H1 (cell line): ENCODE data around the gene TMEM272.

Source experiments
- CBX8 ChIP-seq: fragments of 300-800, 300-1000 bp; sonication (generic); IDR thresholded peaks from 2 replicates; pipeline ENCODE4 v1.7.1; 2016; ENCODE audit warnings: low read depth, low read length, borderline replicate concordance
- CEBPB ChIP-seq: IDR thresholded peaks from 2 replicates; pipeline ENCODE4 v1.6.1; 2012; ENCODE audit warnings: low read depth, low read length
- EP300 ChIP-seq, 2 experiments: IDR thresholded peaks; 1 replicate in 1 of 2; 2 replicates in 1 of 2; pipeline ENCODE4 v1.6.1; 2011 to 2012; ENCODE audit warnings: low read depth in 2 of 2, low read length in 2 of 2, mild to moderate bottlenecking in 2 of 2, borderline replicate concordance in 1 of 2, inconsistent platforms in 1 of 2, moderate library complexity in 1 of 2
- GABPA ChIP-seq: IDR thresholded peaks from 2 replicates; pipeline ENCODE4 v1.6.1; 2011; ENCODE audit warnings: mild to moderate bottlenecking, low read length, moderate library complexity, borderline replicate concordance; ENCODE audit not compliant: insufficient read depth
- PHF8 ChIP-seq: fragments of 200-600 bp; sonication (generic); conservative IDR thresholded peaks from 2 replicates; pipeline ENCODE4 v1.7.1; 2012; ENCODE audit warnings: low read depth, mild to moderate bottlenecking, inconsistent platforms, low read length, moderate library complexity
- POLR2A ChIP-seq, 2 experiments: IDR thresholded peaks; 1 replicate in 1 of 2; 2 replicates in 1 of 2; pipeline ENCODE4 v1.6.1; 2011; ENCODE audit warnings: low read depth in 2 of 2, low read length in 2 of 2, mild to moderate bottlenecking in 2 of 2; ENCODE audit errors: control extremely low read depth in 1 of 2
- POLR2AphosphoS5 ChIP-seq: IDR thresholded peaks from 2 replicates; pipeline ENCODE4 v1.6.1; 2011; ENCODE audit warnings: low read depth, low read length
- RFX5 ChIP-seq: IDR thresholded peaks from 2 replicates; pipeline ENCODE4 v1.6.1; 2011; ENCODE audit warnings: low read depth, low read length, improper control_type of control experiment, borderline replicate concordance
- TEAD4 ChIP-seq: IDR thresholded peaks from 2 replicates; pipeline ENCODE4 v1.6.1; 2012; ENCODE audit warnings: low read depth, low read length, inconsistent platforms, mixed read lengths
- TF ChIP-seq, protein P1 (sequence below), 3 experiments: IDR thresholded peaks; 1 replicate in 2 of 3; 2 replicates in 1 of 3; pipeline versions ENCODE4 v1.5.1 to v1.6.1; 2011; ENCODE audit warnings: low read length in 3 of 3, mild to moderate bottlenecking in 3 of 3, inconsistent platforms in 2 of 3, low read depth in 1 of 3, moderate library complexity in 1 of 3; ENCODE audit not compliant: insufficient read depth in 1 of 3; ENCODE audit errors: control extremely low read depth in 1 of 3
- TF ChIP-seq, protein P2 (sequence below): fragments of 300-600 bp; sonication (generic); IDR thresholded peaks from 2 replicates; pipeline ENCODE4 v1.7.1; 2012; ENCODE audit warnings: low read length, moderate library complexity, mild to moderate bottlenecking, inconsistent platforms; ENCODE audit not compliant: insufficient replicate concordance

DNA sequence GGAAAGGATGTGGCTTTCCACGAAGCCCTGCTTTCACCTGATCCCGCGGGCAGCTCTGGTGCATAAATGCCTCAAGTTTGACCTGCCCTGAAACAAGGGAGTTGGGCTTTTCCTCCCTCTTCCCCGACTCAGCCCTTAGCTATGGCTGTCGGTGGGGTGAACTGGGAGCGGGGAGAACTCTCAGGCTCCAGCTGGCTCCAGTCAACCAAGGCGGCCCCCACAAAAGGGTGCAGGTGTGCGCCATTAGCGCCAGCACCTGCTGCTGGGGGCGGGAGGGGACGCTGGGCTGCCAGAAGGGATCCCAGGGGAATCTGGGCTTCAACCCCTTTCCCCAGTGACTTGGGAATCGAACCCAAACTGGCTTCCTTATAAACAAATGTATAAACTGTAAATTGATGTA is 33.9 kb downstream of the TMEM272 start:
- TF ChIP-seq RFX5 (no peak), POLR2AphosphoS5 (no peak), GABPA (no peak), TEAD4 (no peak), PHF8 (no peak), EP300 (IDR thresholded peaks at IDR 0.05; ENCODE audit: borderline replicate concordance in 1 of 2, low read depth in 2 of 2, low read length in 2 of 2) (no peak), POLR2A (IDR thresholded peaks at IDR 0.05; ENCODE audit: control extremely low read depth in 1 of 2, low read depth in 2 of 2, low read length in 2 of 2) (no peak), CEBPB (no peak), CBX8 (no peak)
- TF ChIP-seq, protein P1, sequence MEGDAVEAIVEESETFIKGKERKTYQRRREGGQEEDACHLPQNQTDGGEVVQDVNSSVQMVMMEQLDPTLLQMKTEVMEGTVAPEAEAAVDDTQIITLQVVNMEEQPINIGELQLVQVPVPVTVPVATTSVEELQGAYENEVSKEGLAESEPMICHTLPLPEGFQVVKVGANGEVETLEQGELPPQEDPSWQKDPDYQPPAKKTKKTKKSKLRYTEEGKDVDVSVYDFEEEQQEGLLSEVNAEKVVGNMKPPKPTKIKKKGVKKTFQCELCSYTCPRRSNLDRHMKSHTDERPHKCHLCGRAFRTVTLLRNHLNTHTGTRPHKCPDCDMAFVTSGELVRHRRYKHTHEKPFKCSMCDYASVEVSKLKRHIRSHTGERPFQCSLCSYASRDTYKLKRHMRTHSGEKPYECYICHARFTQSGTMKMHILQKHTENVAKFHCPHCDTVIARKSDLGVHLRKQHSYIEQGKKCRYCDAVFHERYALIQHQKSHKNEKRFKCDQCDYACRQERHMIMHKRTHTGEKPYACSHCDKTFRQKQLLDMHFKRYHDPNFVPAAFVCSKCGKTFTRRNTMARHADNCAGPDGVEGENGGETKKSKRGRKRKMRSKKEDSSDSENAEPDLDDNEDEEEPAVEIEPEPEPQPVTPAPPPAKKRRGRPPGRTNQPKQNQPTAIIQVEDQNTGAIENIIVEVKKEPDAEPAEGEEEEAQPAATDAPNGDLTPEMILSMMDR (IDR thresholded peaks at IDR 0.05; ENCODE audit: control extremely low read depth in 1 of 3, insufficient read depth in 1 of 3, low read depth in 1 of 3, low read length in 3 of 3): no peak
- TF ChIP-seq, protein P2, sequence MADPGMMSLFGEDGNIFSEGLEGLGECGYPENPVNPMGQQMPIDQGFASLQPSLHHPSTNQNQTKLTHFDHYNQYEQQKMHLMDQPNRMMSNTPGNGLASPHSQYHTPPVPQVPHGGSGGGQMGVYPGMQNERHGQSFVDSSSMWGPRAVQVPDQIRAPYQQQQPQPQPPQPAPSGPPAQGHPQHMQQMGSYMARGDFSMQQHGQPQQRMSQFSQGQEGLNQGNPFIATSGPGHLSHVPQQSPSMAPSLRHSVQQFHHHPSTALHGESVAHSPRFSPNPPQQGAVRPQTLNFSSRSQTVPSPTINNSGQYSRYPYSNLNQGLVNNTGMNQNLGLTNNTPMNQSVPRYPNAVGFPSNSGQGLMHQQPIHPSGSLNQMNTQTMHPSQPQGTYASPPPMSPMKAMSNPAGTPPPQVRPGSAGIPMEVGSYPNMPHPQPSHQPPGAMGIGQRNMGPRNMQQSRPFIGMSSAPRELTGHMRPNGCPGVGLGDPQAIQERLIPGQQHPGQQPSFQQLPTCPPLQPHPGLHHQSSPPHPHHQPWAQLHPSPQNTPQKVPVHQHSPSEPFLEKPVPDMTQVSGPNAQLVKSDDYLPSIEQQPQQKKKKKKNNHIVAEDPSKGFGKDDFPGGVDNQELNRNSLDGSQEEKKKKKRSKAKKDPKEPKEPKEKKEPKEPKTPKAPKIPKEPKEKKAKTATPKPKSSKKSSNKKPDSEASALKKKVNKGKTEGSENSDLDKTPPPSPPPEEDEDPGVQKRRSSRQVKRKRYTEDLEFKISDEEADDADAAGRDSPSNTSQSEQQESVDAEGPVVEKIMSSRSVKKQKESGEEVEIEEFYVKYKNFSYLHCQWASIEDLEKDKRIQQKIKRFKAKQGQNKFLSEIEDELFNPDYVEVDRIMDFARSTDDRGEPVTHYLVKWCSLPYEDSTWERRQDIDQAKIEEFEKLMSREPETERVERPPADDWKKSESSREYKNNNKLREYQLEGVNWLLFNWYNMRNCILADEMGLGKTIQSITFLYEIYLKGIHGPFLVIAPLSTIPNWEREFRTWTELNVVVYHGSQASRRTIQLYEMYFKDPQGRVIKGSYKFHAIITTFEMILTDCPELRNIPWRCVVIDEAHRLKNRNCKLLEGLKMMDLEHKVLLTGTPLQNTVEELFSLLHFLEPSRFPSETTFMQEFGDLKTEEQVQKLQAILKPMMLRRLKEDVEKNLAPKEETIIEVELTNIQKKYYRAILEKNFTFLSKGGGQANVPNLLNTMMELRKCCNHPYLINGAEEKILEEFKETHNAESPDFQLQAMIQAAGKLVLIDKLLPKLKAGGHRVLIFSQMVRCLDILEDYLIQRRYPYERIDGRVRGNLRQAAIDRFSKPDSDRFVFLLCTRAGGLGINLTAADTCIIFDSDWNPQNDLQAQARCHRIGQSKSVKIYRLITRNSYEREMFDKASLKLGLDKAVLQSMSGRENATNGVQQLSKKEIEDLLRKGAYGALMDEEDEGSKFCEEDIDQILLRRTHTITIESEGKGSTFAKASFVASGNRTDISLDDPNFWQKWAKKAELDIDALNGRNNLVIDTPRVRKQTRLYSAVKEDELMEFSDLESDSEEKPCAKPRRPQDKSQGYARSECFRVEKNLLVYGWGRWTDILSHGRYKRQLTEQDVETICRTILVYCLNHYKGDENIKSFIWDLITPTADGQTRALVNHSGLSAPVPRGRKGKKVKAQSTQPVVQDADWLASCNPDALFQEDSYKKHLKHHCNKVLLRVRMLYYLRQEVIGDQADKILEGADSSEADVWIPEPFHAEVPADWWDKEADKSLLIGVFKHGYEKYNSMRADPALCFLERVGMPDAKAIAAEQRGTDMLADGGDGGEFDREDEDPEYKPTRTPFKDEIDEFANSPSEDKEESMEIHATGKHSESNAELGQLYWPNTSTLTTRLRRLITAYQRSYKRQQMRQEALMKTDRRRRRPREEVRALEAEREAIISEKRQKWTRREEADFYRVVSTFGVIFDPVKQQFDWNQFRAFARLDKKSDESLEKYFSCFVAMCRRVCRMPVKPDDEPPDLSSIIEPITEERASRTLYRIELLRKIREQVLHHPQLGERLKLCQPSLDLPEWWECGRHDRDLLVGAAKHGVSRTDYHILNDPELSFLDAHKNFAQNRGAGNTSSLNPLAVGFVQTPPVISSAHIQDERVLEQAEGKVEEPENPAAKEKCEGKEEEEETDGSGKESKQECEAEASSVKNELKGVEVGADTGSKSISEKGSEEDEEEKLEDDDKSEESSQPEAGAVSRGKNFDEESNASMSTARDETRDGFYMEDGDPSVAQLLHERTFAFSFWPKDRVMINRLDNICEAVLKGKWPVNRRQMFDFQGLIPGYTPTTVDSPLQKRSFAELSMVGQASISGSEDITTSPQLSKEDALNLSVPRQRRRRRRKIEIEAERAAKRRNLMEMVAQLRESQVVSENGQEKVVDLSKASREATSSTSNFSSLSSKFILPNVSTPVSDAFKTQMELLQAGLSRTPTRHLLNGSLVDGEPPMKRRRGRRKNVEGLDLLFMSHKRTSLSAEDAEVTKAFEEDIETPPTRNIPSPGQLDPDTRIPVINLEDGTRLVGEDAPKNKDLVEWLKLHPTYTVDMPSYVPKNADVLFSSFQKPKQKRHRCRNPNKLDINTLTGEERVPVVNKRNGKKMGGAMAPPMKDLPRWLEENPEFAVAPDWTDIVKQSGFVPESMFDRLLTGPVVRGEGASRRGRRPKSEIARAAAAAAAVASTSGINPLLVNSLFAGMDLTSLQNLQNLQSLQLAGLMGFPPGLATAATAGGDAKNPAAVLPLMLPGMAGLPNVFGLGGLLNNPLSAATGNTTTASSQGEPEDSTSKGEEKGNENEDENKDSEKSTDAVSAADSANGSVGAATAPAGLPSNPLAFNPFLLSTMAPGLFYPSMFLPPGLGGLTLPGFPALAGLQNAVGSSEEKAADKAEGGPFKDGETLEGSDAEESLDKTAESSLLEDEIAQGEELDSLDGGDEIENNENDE: no peak
